Activated naive CD4-positive, alpha-beta T cell treated with anti-CD3 and anti-CD28 coated beads, Interleukin-2, amount 50 U/mL, for 72 hours (primary cell): Measurements from ENCODE around the gene SLC22A1. TPM values are rescaled to one million over a fixed set of nuclear protein-coding genes. Genes with fewer than 3 reads are reported as not detected.
"Not testable (repeated sequence)": the region's sequence is repeated elsewhere in the genome, so short reads cannot be mapped to it uniquely, and the experiment has no call there.

ENCODE experiments used
- ATAC-seq, 2 donors: fragments of 150-1000 bp; cut with Tn5 transposase; 2 replicates each; pipeline ENCODE4 v1.10.0; 2021; ENCODE audit warnings: mild to moderate bottlenecking in 2 of 2, moderate library complexity in 2 of 2
- DNase-seq, 2 donors: peaks; one replicate each; pipeline ENCODE4 v3.0.0; 2021 to 2022; ENCODE audit warnings: low spot score in 2 of 2
- H3K27ac Mint-ChIP-seq, 2 donors: one replicate each; pipeline ENCODE4 v1.8.0; 2022; ENCODE audit warnings: mild to moderate bottlenecking in 2 of 2, mixed read lengths in 2 of 2
- H3K36me3 Mint-ChIP-seq, 2 donors: one replicate each; pipeline ENCODE4 v1.8.0; 2022; ENCODE audit warnings: mixed read lengths in 2 of 2
- H3K9me3 Mint-ChIP-seq, 2 donors: one replicate each; pipeline ENCODE4 v1.8.0; 2022; ENCODE audit warnings: mixed read lengths in 2 of 2
- total RNA-seq, 2 donors: library from RNA; stranded (reverse); gene quantifications; one replicate each; pipeline ENCODE4 v1.2.3, GENCODE V29; 2022

The SLC22A1 gene
- total RNA-seq, 2 donors from 2014 or later: 1.2 TPM; not detected in 1

GRCh38 chr6:160165928-160166327 lies 44.3 kb downstream of the SLC22A1 start:
- not testable (repeated sequence) for ATAC-seq, H3K36me3 Mint-ChIP-seq, H3K9me3 Mint-ChIP-seq, DNase-seq, H3K27ac Mint-ChIP-seq

GRCh38 chr6:160167604-160168399 lies 46.2 kb downstream of the SLC22A1 start:
- DNase-seq: no peak

GRCh38 chr6:160170018-160170680 lies 48.5 kb downstream of the SLC22A1 start:
- DNase-seq (no peak), ATAC-seq (no peak)
- Mint-ChIP-seq H3K36me3 (no peaks in the 10 kb centered on the region), H3K27ac (no peak overlapping the region), H3K9me3 (peaks cover 0 to 2% of the 10 kb centered on the region in 2 donors)

More at GRCh38 chr6:160167604-160168399, 46.2 kb downstream of the SLC22A1 start:
- no peak overlapping the region for H3K27ac Mint-ChIP-seq
- peaks cover 0 to 4% of the 10 kb centered on the region in 2 donors for H3K9me3 Mint-ChIP-seq
- H3K36me3 Mint-ChIP-seq: no peaks in the 10 kb centered on the region
- no peak for ATAC-seq

- no peak for ATAC-seq
- no peaks in the 10 kb centered on the region for H3K9me3 Mint-ChIP-seq
- no peak overlapping the region for H3K27ac Mint-ChIP-seq
- DNase-seq: no peak
- H3K36me3 Mint-ChIP-seq: no peaks in the 10 kb centered on the region
These were observed 51.1 kb downstream of the SLC22A1 start for GRCh38 chr6:160172704-160173103.

GRCh38 chr6:160173806-160174527 lies 52.4 kb downstream of the SLC22A1 start:
- Mint-ChIP-seq H3K27ac (no peak overlapping the region), H3K36me3 (no peaks in the 10 kb centered on the region), H3K9me3 (no peaks in the 10 kb centered on the region)
- no peak for ATAC-seq
- DNase-seq: no peak

GRCh38 chr6:160174681-160175080 lies 53.1 kb downstream of the SLC22A1 start:
- H3K27ac Mint-ChIP-seq: no peak overlapping the region
- ATAC-seq: no peak
- no peaks in the 10 kb centered on the region for H3K36me3 Mint-ChIP-seq
- no peaks in the 10 kb centered on the region for H3K9me3 Mint-ChIP-seq
- no peak for DNase-seq

- no peak for ATAC-seq
- no peak overlapping the region for H3K27ac Mint-ChIP-seq
- H3K36me3 Mint-ChIP-seq: no peaks in the 10 kb centered on the region
- no peaks in the 10 kb centered on the region for H3K9me3 Mint-ChIP-seq
- no peak for DNase-seq
These were observed 55.6 kb downstream of the SLC22A1 start for GRCh38 chr6:160177220-160177619.

GRCh38 chr6:160178271-160178670 lies 56.7 kb downstream of the SLC22A1 start:
- Mint-ChIP-seq H3K27ac (no peak overlapping the region), H3K9me3 (no peaks in the 10 kb centered on the region), H3K36me3 (no peaks in the 10 kb centered on the region)
- no peak for ATAC-seq
- no peak for DNase-seq

GRCh38 chr6:160180706-160181105 lies 59.1 kb downstream of the SLC22A1 start:
- Mint-ChIP-seq H3K36me3 (no peaks in the 10 kb centered on the region), H3K9me3 (peaks cover 0 to 4% of the 10 kb centered on the region in 2 donors), H3K27ac (no peak overlapping the region)
- ATAC-seq (no peak), DNase-seq (no peak)

GRCh38 chr6:160188773-160189172 lies 67.2 kb downstream of the SLC22A1 start:
- ATAC-seq (no peak), DNase-seq (no peak)
- no peak overlapping the region for H3K27ac Mint-ChIP-seq
- peaks cover 0 to 8% of the 10 kb centered on the region in 2 donors for H3K36me3 Mint-ChIP-seq
- H3K9me3 Mint-ChIP-seq: peaks cover 10 to 19% of the 10 kb centered on the region in 2 donors

- no peak for ATAC-seq
- Mint-ChIP-seq H3K9me3 (peaks cover 16 to 21% of the 10 kb centered on the region in 2 donors), H3K27ac (no peak overlapping the region), H3K36me3 (peaks cover 0 to 8% of the 10 kb centered on the region in 2 donors)
- no peak for DNase-seq
These were observed 68.5 kb downstream of the SLC22A1 start for GRCh38 chr6:160190081-160190480.

- Mint-ChIP-seq H3K36me3 (peaks cover 0 to 8% of the 10 kb centered on the region in 2 donors), H3K9me3 (peaks cover 16 to 21% of the 10 kb centered on the region in 2 donors), H3K27ac (no peak overlapping the region)
- ATAC-seq (no peak), DNase-seq (no peak)
These were observed 69.4 kb downstream of the SLC22A1 start for GRCh38 chr6:160190973-160191372.

GRCh38 chr6:160192840-160193239 lies 71.2 kb downstream of the SLC22A1 start:
- Mint-ChIP-seq H3K27ac (no peak overlapping the region), H3K36me3 (peaks cover 0 to 14% of the 10 kb centered on the region in 2 donors), H3K9me3 (peaks cover 21 to 27% of the 10 kb centered on the region in 2 donors)
- DNase-seq: no peak
- ATAC-seq: no peak

GRCh38 chr6:160194808-160195207 lies 73.2 kb downstream of the SLC22A1 start:
- H3K36me3 Mint-ChIP-seq: peaks cover 0 to 14% of the 10 kb centered on the region in 2 donors
- no peak overlapping the region for H3K27ac Mint-ChIP-seq
- peaks cover 21 to 27% of the 10 kb centered on the region in 2 donors for H3K9me3 Mint-ChIP-seq
- DNase-seq: no peak
- ATAC-seq: no peak

GRCh38 chr6:160197662-160198061 lies 76.0 kb downstream of the SLC22A1 start:
- H3K36me3 Mint-ChIP-seq: peaks cover 0 to 6% of the 10 kb centered on the region in 2 donors
- peaks cover 15 to 21% of the 10 kb centered on the region in 2 donors for H3K9me3 Mint-ChIP-seq
- no peak for ATAC-seq
- no peak overlapping the region for H3K27ac Mint-ChIP-seq
- no peak for DNase-seq

- peaks cover 0 to 6% of the 10 kb centered on the region in 2 donors for H3K36me3 Mint-ChIP-seq
- DNase-seq: no peak
- no peak overlapping the region for H3K27ac Mint-ChIP-seq
- no peak for ATAC-seq
- H3K9me3 Mint-ChIP-seq: peaks cover 6 to 17% of the 10 kb centered on the region in 2 donors
These were observed 77.1 kb downstream of the SLC22A1 start for GRCh38 chr6:160198606-160199211.
